Stimulated activated naive CD4-positive, alpha-beta T cell (primary cell): ENCODE results near the gene GMIP.
A peak's percentile ranks its signal among the peaks of the same experiment; 100 is the strongest.

Experiments used
- DNase-seq, 6 experiments: peaks; one replicate each; lab custom pipeline; 2025; lab: John Stamatoyannopoulos, UW

Gene GMIP

GRCh38 chr19:19659646-19660245, 16.3 kb upstream of the GMIP start:
- no peak for DNase-seq

GRCh38 chr19:19657397-19657783, 13.9 kb upstream of the GMIP start:
- no peak for DNase-seq

GRCh38 chr19:19656451-19657396, 13.3 kb upstream of the GMIP start:
- no peak for DNase-seq

GRCh38 chr19:19655641-19656343, 12.3 kb upstream of the GMIP start:
- DNase-seq: no peak

GRCh38 chr19:19655051-19655594, 11.7 kb upstream of the GMIP start:
- no peak for DNase-seq

- no peak for DNase-seq
Measured at GRCh38 chr19:19654441-19654840, 11.0 kb upstream of the GMIP start.

- DNase-seq: no peak
Measured at GRCh38 chr19:19653597-19654147, 10.2 kb upstream of the GMIP start.

GRCh38 chr19:19652482-19653295, 9.2 kb upstream of the GMIP start:
- DNase-seq: no peak

GRCh38 chr19:19651076-19651475, 7.6 kb upstream of the GMIP start:
- DNase-seq: no peak

GRCh38 chr19:19650331-19650730, 6.9 kb upstream of the GMIP start:
- no peak for DNase-seq

- no peak for DNase-seq
Measured at GRCh38 chr19:19649580-19649995, 6.1 kb upstream of the GMIP start.

GRCh38 chr19:19649155-19649554, 5.7 kb upstream of the GMIP start:
- DNase-seq: no peak

- DNase-seq: no peak
Measured at GRCh38 chr19:19647037-19647835, 3.8 kb upstream of the GMIP start.

- no peak for DNase-seq
Measured at GRCh38 chr19:19645233-19645870, 1.9 kb upstream of the GMIP start.

GRCh38 chr19:19644054-19644388, 564 bp upstream of the GMIP start:
- DNase-seq: no peak

- DNase-seq: peak in 2 of 6 experiments; percentile 26 to 54
Measured at GRCh38 chr19:19642506-19643157, 825 bp downstream of the GMIP start.

GRCh38 chr19:19637523-19638251, 5.8 kb downstream of the GMIP start:
- no peak for DNase-seq

GRCh38 chr19:19637186-19637522, 6.3 kb downstream of the GMIP start:
- no peak for DNase-seq

GRCh38 chr19:19636573-19637185, 6.8 kb downstream of the GMIP start:
- DNase-seq: no peak
